BLaER1 treated with 17β-estradiol and CSF1 and Interleukin-3, amounts not matched to agents 10 nM and 100 nM (cell line): ENCODE results near the gene GMPS.

Experiments
- H3K27ac ChIP-seq, 11 experiments: shearing (Covaris generic); formaldehyde crosslinking; 2 replicates each; pipeline ENCODE4 v1.8.1; 2022
- H3K27me3 ChIP-seq, 11 experiments: shearing (Covaris generic); formaldehyde crosslinking; 2 replicates each; pipeline ENCODE4 v1.8.1; 2022
- H3K36me3 ChIP-seq, 11 experiments: shearing (Covaris generic); formaldehyde crosslinking; 2 replicates each; pipeline ENCODE4 v1.8.1; 2022
- H3K4me1 ChIP-seq, 10 experiments: shearing (Covaris generic); formaldehyde crosslinking; 2 replicates each; pipeline ENCODE4 v1.8.1; 2022
- H3K4me2 ChIP-seq, 11 experiments: shearing (Covaris generic); formaldehyde crosslinking; 2 replicates each; pipeline ENCODE4 v1.8.1; 2022
- H3K4me3 ChIP-seq, 10 experiments: shearing (Covaris generic); formaldehyde crosslinking; 2 replicates each; pipeline ENCODE4 v1.8.1; 2022
- H3K9ac ChIP-seq, 11 experiments: shearing (Covaris generic); formaldehyde crosslinking; 2 replicates each; pipeline ENCODE4 v1.8.1; 2022
- H3K9me3 ChIP-seq, 11 experiments: shearing (Covaris generic); formaldehyde crosslinking; replicated peaks in 1 of 11; 2 replicates each; pipeline ENCODE4 v1.8.1; 2022
- H4K20me1 ChIP-seq, 11 experiments: shearing (Covaris generic); formaldehyde crosslinking; 2 replicates each; pipeline ENCODE4 v1.8.1; 2022
- Cebpa-rat ChIP-seq, 11 experiments: shearing (Covaris generic); IDR thresholded peaks; 2 replicates each; pipeline ENCODE4 v1.8.1; 2022

The GMPS gene

GRCh38 chr3:155908086-155908485 lies 37.6 kb downstream of the GMPS start:
- Histone ChIP-seq H3K9me3 (peaks cover 0 to 8% (median 0%) of the 10 kb centered on the region in 11 experiments; a peak in 1 of 22 replicates), H3K27me3 (no peaks in the 10 kb centered on the region), H3K27ac (peak overlapping the region in 3 of 11 experiments; percentile 8 to 47 (median 41); a peak in 5 of 22 replicates), H3K4me1 (peaks cover 6 to 15% (median 7%) of the 10 kb centered on the region in 10 experiments; a peak in 13 of 20 replicates), H3K36me3 (peaks cover 90 to 100% (median 98%) of the 10 kb centered on the region in 11 experiments), H4K20me1 (peaks cover 0 to 9% (median 0%) of the 10 kb centered on the region in 11 experiments; a peak in 2 of 22 replicates), H3K4me3 (no peak overlapping the region), H3K4me2 (peak overlapping the region in 8 of 11 experiments; percentile 6 to 63 (median 29); a peak in 9 of 22 replicates), H3K9ac (no peak overlapping the region)
- TF ChIP-seq Cebpa-rat (IDR thresholded peaks at IDR 0.05) = no peak

GRCh38 chr3:155908605-155909004 lies 38.2 kb downstream of the GMPS start:
- no peak overlapping the region for H3K4me3 ChIP-seq
- H3K27me3 ChIP-seq = no peaks in the 10 kb centered on the region
- H4K20me1 ChIP-seq = peaks cover 0 to 10% (median 0%) of the 10 kb centered on the region in 11 experiments; a peak in 2 of 22 replicates
- H3K4me2 ChIP-seq = peak overlapping the region in 2 of 11 experiments; percentile 59 to 63; a peak in 4 of 22 replicates
- no peak for TF ChIP-seq Cebpa-rat (IDR thresholded peaks at IDR 0.05)
- no peak overlapping the region for H3K9ac ChIP-seq
- peaks cover 91 to 100% (median 99%) of the 10 kb centered on the region in 11 experiments for H3K36me3 ChIP-seq
- peaks cover 0 to 8% (median 0%) of the 10 kb centered on the region in 11 experiments; a peak in 1 of 22 replicates for H3K9me3 ChIP-seq
- peak overlapping the region in 3 of 11 experiments; percentile 8 to 47 (median 41); a peak in 5 of 22 replicates for H3K27ac ChIP-seq
- peaks cover 6 to 15% (median 7%) of the 10 kb centered on the region in 10 experiments; a peak in 13 of 20 replicates for H3K4me1 ChIP-seq

GRCh38 chr3:155912090-155912489 lies 41.6 kb downstream of the GMPS start:
- no peak overlapping the region for H3K9ac ChIP-seq
- peaks cover 6 to 15% (median 7%) of the 10 kb centered on the region in 10 experiments; a peak in 13 of 20 replicates for H3K4me1 ChIP-seq
- H3K36me3 ChIP-seq = peaks cover 95 to 100% (median 100%) of the 10 kb centered on the region in 11 experiments
- no peak overlapping the region for H3K4me3 ChIP-seq
- H4K20me1 ChIP-seq = peaks cover 0 to 10% (median 0%) of the 10 kb centered on the region in 11 experiments; a peak in 3 of 22 replicates
- peaks cover 0 to 11% (median 0%) of the 10 kb centered on the region in 11 experiments; a peak in 2 of 22 replicates for H3K9me3 ChIP-seq
- no peak for TF ChIP-seq Cebpa-rat (IDR thresholded peaks at IDR 0.05)
- no peak overlapping the region for H3K27ac ChIP-seq
- H3K27me3 ChIP-seq = no peaks in the 10 kb centered on the region
- no peak overlapping the region for H3K4me2 ChIP-seq

- H3K4me1 ChIP-seq = peaks cover 2 to 11% (median 6%) of the 10 kb centered on the region in 10 experiments; a peak in 13 of 20 replicates
- no peak overlapping the region for H3K4me3 ChIP-seq
- peaks cover 0 to 11% (median 0%) of the 10 kb centered on the region in 11 experiments; a peak in 2 of 22 replicates for H3K9me3 ChIP-seq
- peaks cover 95 to 100% (median 100%) of the 10 kb centered on the region in 11 experiments for H3K36me3 ChIP-seq
- H4K20me1 ChIP-seq = peaks cover 0 to 10% (median 0%) of the 10 kb centered on the region in 11 experiments; a peak in 3 of 22 replicates
- H3K4me2 ChIP-seq = no peak overlapping the region
- no peak overlapping the region for H3K9ac ChIP-seq
- no peak overlapping the region for H3K27ac ChIP-seq
- no peak for TF ChIP-seq Cebpa-rat (IDR thresholded peaks at IDR 0.05)
- H3K27me3 ChIP-seq = no peaks in the 10 kb centered on the region
These were observed 42.2 kb downstream of the GMPS start for GRCh38 chr3:155912579-155913190.

GRCh38 chr3:155917781-155918180 lies 47.3 kb downstream of the GMPS start:
- no peak overlapping the region for H3K27ac ChIP-seq
- H3K9ac ChIP-seq = no peak overlapping the region
- no peak for TF ChIP-seq Cebpa-rat (IDR thresholded peaks at IDR 0.05)
- peaks cover 95 to 100% (median 99%) of the 10 kb centered on the region in 11 experiments for H3K36me3 ChIP-seq
- no peaks in the 10 kb centered on the region for H3K4me1 ChIP-seq
- H4K20me1 ChIP-seq = peaks cover 0 to 12% (median 0%) of the 10 kb centered on the region in 11 experiments; a peak in 5 of 22 replicates
- H3K9me3 ChIP-seq = peaks cover 0 to 11% (median 0%) of the 10 kb centered on the region in 11 experiments; a peak in 1 of 22 replicates
- no peak overlapping the region for H3K4me3 ChIP-seq
- H3K4me2 ChIP-seq = no peak overlapping the region
- H3K27me3 ChIP-seq = no peaks in the 10 kb centered on the region

- H3K27me3 ChIP-seq = no peaks in the 10 kb centered on the region
- H3K4me2 ChIP-seq = no peak overlapping the region
- no peak overlapping the region for H3K4me3 ChIP-seq
- H3K36me3 ChIP-seq = peaks cover 95 to 100% (median 99%) of the 10 kb centered on the region in 11 experiments
- peaks cover 0 to 6% (median 0%) of the 10 kb centered on the region in 11 experiments; a peak in 4 of 22 replicates for H4K20me1 ChIP-seq
- H3K9ac ChIP-seq = no peak overlapping the region
- TF ChIP-seq Cebpa-rat (IDR thresholded peaks at IDR 0.05) = no peak
- H3K27ac ChIP-seq = no peak overlapping the region
- H3K9me3 ChIP-seq = peaks cover 0 to 11% (median 0%) of the 10 kb centered on the region in 11 experiments; a peak in 1 of 22 replicates
- no peaks in the 10 kb centered on the region for H3K4me1 ChIP-seq
These were observed 49.3 kb downstream of the GMPS start for GRCh38 chr3:155919728-155920127.

GRCh38 chr3:155921486-155921885 lies 51.0 kb downstream of the GMPS start:
- no peak overlapping the region for H3K4me3 ChIP-seq
- peaks cover 0 to 6% (median 0%) of the 10 kb centered on the region in 11 experiments; a peak in 4 of 22 replicates for H4K20me1 ChIP-seq
- no peaks in the 10 kb centered on the region for H3K4me1 ChIP-seq
- no peaks in the 10 kb centered on the region for H3K9me3 ChIP-seq
- TF ChIP-seq Cebpa-rat (IDR thresholded peaks at IDR 0.05) = no peak
- peaks cover 95 to 100% (median 99%) of the 10 kb centered on the region in 11 experiments for H3K36me3 ChIP-seq
- H3K9ac ChIP-seq = no peak overlapping the region
- no peak overlapping the region for H3K4me2 ChIP-seq
- H3K27ac ChIP-seq = no peak overlapping the region
- no peaks in the 10 kb centered on the region for H3K27me3 ChIP-seq

GRCh38 chr3:155934230-155934629 lies 63.8 kb downstream of the GMPS start:
- peaks cover 72 to 88% (median 85%) of the 10 kb centered on the region in 11 experiments for H3K36me3 ChIP-seq
- TF ChIP-seq Cebpa-rat (IDR thresholded peaks at IDR 0.05) = no peak
- H3K9me3 ChIP-seq = no peaks in the 10 kb centered on the region
- no peak overlapping the region for H3K4me2 ChIP-seq
- H4K20me1 ChIP-seq = 0 out of 22 replicates have a peak, but pooled peaks cover 0 to 3% (median 0%) of the 10 kb centered on the region in 11 experiments
- H3K27me3 ChIP-seq = no peaks in the 10 kb centered on the region
- H3K4me3 ChIP-seq = no peak overlapping the region
- H3K27ac ChIP-seq = no peak overlapping the region
- H3K4me1 ChIP-seq = no peaks in the 10 kb centered on the region
- H3K9ac ChIP-seq = no peak overlapping the region

GRCh38 chr3:155938409-155938808 lies 68.0 kb downstream of the GMPS start:
- Histone ChIP-seq H3K36me3 (peaks cover 65 to 96% (median 89%) of the 10 kb centered on the region in 11 experiments), H3K4me2 (no peak overlapping the region), H3K27me3 (no peaks in the 10 kb centered on the region), H4K20me1 (0 out of 22 replicates have a peak, but pooled peaks cover 0 to 3% (median 0%) of the 10 kb centered on the region in 11 experiments), H3K27ac (no peak overlapping the region), H3K4me1 (0 out of 20 replicates have a peak, but pooled peaks cover 0 to under 1% (median 0%) of the 10 kb centered on the region in 10 experiments), H3K9me3 (no peaks in the 10 kb centered on the region), H3K4me3 (no peak overlapping the region), H3K9ac (no peak overlapping the region)
- no peak for TF ChIP-seq Cebpa-rat (IDR thresholded peaks at IDR 0.05)
